Fibroblast of lung (primary cell): ENCODE results near the gene ASIC2. TPM values are rescaled to one million over a fixed set of nuclear protein-coding genes. Genes with fewer than 3 reads are reported as not detected.

Experiments
- DNase-seq, 2 donors: peaks; one replicate each; pipeline versions ENCODE4 v3.0.0 to v3.0.0-alpha.2; 2010; ENCODE audit warnings: low read depth in 2 of 2
- H2AFZ ChIP-seq: 2 replicates; pipeline ENCODE4 v1.5.1; 2012; ENCODE audit warnings: low read length, control low read depth, inconsistent platforms
- H3K27ac ChIP-seq: 2 replicates; pipeline ENCODE4 v1.5.1; 2011; ENCODE audit warnings: low read length, control low read depth; ENCODE audit not compliant: insufficient read depth
- H3K27me3 ChIP-seq: 2 replicates; pipeline ENCODE4 v1.5.1; 2011; ENCODE audit warnings: mild to moderate bottlenecking, low read length; ENCODE audit not compliant: control insufficient read depth, insufficient read depth
- H3K36me3 ChIP-seq: 2 replicates; pipeline ENCODE4 v1.5.1; 2011; ENCODE audit warnings: low read length; ENCODE audit not compliant: control insufficient read depth, insufficient read depth
- H3K4me1 ChIP-seq: 2 replicates; pipeline ENCODE4 v1.5.1; 2011; ENCODE audit warnings: low read length; ENCODE audit not compliant: control insufficient read depth, insufficient read depth; ENCODE audit errors: extremely low read depth
- H3K4me2 ChIP-seq: 2 replicates; pipeline ENCODE4 v1.5.1; 2011; ENCODE audit warnings: low read length, control low read depth; ENCODE audit not compliant: insufficient read depth; ENCODE audit errors: extremely low read depth
- H3K4me3 ChIP-seq, 4 experiments: fragments of 200-600 bp in 1 of 4; sonication (generic) in 1 of 4; replicated peaks in 1 of 4; 2 replicates each; pipeline ENCODE4 v1.5.1; 2011 to 2016; ENCODE audit warnings: low read length in 4 of 4, low read depth in 3 of 4, mild to moderate bottlenecking in 3 of 4, control low read depth in 2 of 4, inconsistent platforms in 1 of 4, mixed read lengths in 1 of 4; ENCODE audit not compliant: insufficient read depth in 1 of 4; ENCODE audit errors: control extremely low read depth in 1 of 4
- H3K79me2 ChIP-seq: 2 replicates; pipeline ENCODE4 v1.5.1; 2012; ENCODE audit warnings: mild to moderate bottlenecking, low read length, inconsistent platforms; ENCODE audit not compliant: control insufficient read depth, insufficient read depth
- H3K9ac ChIP-seq: 2 replicates; pipeline ENCODE4 v1.5.1; 2011; ENCODE audit warnings: mild to moderate bottlenecking, low read length, control low read depth; ENCODE audit not compliant: insufficient read depth
- H3K9me3 ChIP-seq: 2 replicates; pipeline ENCODE4 v1.5.1; 2012; ENCODE audit warnings: low read depth, low read length; ENCODE audit not compliant: control insufficient read depth, insufficient read depth
- H4K20me1 ChIP-seq: 2 replicates; pipeline ENCODE4 v1.5.1; 2011; ENCODE audit warnings: low read length; ENCODE audit not compliant: control insufficient read depth, insufficient read depth; ENCODE audit errors: extremely low read depth
- CTCF ChIP-seq, 2 donors: IDR thresholded peaks in 1 of 2; conservative IDR thresholded peaks in 1 of 2; 1 replicate in 1 of 2; 2 replicates in 1 of 2; pipeline ENCODE4 v1.5.1; 2011 to 2012; ENCODE audit warnings: low read length in 2 of 2, control low read depth in 1 of 2, inconsistent platforms in 1 of 2, low read depth in 1 of 2, mild to moderate bottlenecking in 1 of 2
- EZH2 ChIP-seq: IDR thresholded peaks from 2 replicates; pipeline ENCODE4 v1.5.1; 2012; ENCODE audit warnings: low read length, control low read depth, mild to moderate bottlenecking; ENCODE audit errors: missing control alignments
- polyA plus RNA-seq, 2 donors: library from polyadenylated mRNA; depleted of rRNA in 1 of 2; stranded (reverse) in 1 of 2; unstranded in 1 of 2; fragments of >200 nt; gene quantifications; 2 replicates each; pipeline ENCODE4 v1.2.1, GENCODE V29; 2011 to 2012; ENCODE audit warnings: missing spikeins in 1 of 2
- total RNA-seq: library from RNA; depleted of rRNA; stranded (reverse); fragments of >200 nt; gene quantifications from 2 replicates; pipeline ENCODE4 v1.2.1, GENCODE V29; 2014

The ASIC2 gene
- total and polyA plus RNA-seq, 2 donors (not counting 1 experiment from before 2014, with no cell fraction given), result 0.08 to 0.50 TPM

DNA sequence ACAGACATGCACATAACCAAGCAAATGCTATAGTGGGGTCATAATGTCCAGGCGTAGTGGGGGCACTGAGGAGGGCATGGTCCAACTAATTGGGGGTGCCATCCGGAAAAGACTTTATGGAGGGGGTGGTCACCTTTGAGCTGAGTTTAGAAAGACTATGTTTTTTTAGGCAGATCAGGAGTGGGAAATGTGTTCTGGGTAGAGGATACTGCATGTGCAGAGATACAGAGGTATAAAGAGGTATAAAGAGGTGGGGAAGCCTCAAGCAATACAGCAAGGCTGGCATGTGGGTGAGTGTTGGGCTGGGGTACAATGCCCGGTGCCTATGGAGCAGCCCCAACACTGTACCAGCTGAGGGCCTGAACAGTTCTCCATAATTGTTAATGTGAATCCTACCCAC, 248.3 kb downstream of the ASIC2 start:
- peaks cover 2% of the 10 kb centered on the region for H3K27me3 ChIP-seq
- H3K4me3 ChIP-seq, result no peak overlapping the region
- no peak overlapping the region for H3K9ac ChIP-seq
- no peaks in the 10 kb centered on the region for H3K36me3 ChIP-seq
- H2AFZ ChIP-seq, result no peak overlapping the region
- no peak overlapping the region for H3K4me2 ChIP-seq
- H3K79me2 ChIP-seq, result no peaks in the 10 kb centered on the region
- no peaks in the 10 kb centered on the region for H4K20me1 ChIP-seq
- no peaks in the 10 kb centered on the region for H3K9me3 ChIP-seq
- H3K4me1 ChIP-seq, result no peaks in the 10 kb centered on the region
- no peak for DNase-seq
- no peak overlapping the region for H3K27ac ChIP-seq
- TF ChIP-seq CTCF (conservative IDR thresholded peaks at IDR 0.05 in 1 of 2, IDR thresholded peaks at IDR 0.05 in 1 of 2; ENCODE audit: low read depth in 1 of 2, low read length in 2 of 2) (no peak), EZH2 (no peak)

DNA sequence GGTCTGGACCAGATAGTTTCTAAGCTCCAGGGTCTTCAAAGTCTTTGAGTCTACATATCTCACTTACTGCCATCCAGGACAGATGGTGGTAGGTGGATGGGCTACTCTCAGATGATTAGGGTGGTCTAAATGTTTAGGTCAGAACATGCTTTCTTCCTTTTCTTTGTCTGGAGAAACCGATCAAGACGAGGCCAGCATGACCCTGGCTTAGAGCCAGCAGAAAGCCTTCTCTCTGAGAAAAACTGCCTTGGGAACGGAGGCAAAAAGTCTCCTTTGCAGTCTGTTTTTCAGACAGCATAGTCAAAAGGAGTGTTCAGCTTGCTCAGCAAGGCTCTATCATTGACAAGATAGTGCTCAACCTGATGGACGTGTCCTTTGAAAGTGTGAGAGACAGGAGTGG, 252.6 kb downstream of the ASIC2 start:
- peaks cover 2% of the 10 kb centered on the region for H3K27me3 ChIP-seq
- no peaks in the 10 kb centered on the region for H3K4me1 ChIP-seq
- H3K9ac ChIP-seq, result no peak overlapping the region
- H3K79me2 ChIP-seq, result no peaks in the 10 kb centered on the region
- no peaks in the 10 kb centered on the region for H4K20me1 ChIP-seq
- H3K36me3 ChIP-seq, result no peaks in the 10 kb centered on the region
- H3K4me3 ChIP-seq, result no peak overlapping the region
- H3K9me3 ChIP-seq, result no peaks in the 10 kb centered on the region
- no peak overlapping the region for H3K4me2 ChIP-seq
- TF ChIP-seq EZH2 (no peak), CTCF (conservative IDR thresholded peaks at IDR 0.05 in 1 of 2, IDR thresholded peaks at IDR 0.05 in 1 of 2; ENCODE audit: low read depth in 1 of 2, low read length in 2 of 2) (no peak)
- no peak overlapping the region for H3K27ac ChIP-seq
- no peak overlapping the region for H2AFZ ChIP-seq
- no peak for DNase-seq

- TF ChIP-seq CTCF (conservative IDR thresholded peaks at IDR 0.05 in 1 of 2, IDR thresholded peaks at IDR 0.05 in 1 of 2; ENCODE audit: low read depth in 1 of 2, low read length in 2 of 2), result no peak
- no peak for TF ChIP-seq EZH2
- H3K9me3 ChIP-seq, result no peaks in the 10 kb centered on the region
- no peak overlapping the region for H2AFZ ChIP-seq
- H3K4me2 ChIP-seq, result no peak overlapping the region
- H3K4me3 ChIP-seq, result no peak overlapping the region
- H4K20me1 ChIP-seq, result no peaks in the 10 kb centered on the region
- peak; percentile 81 to 84 for DNase-seq
- H3K9ac ChIP-seq, result no peak overlapping the region
- H3K4me1 ChIP-seq, result no peaks in the 10 kb centered on the region
- H3K79me2 ChIP-seq, result no peaks in the 10 kb centered on the region
- H3K36me3 ChIP-seq, result no peaks in the 10 kb centered on the region
- peaks cover 2% of the 10 kb centered on the region for H3K27me3 ChIP-seq
- H3K27ac ChIP-seq, result no peak overlapping the region
Measured at GRCh38 chr17:33039874-33040273, 253.2 kb downstream of the ASIC2 start.
